ENCODE results near the gene MAMSTR. TPM values are rescaled to one million over a fixed set of nuclear protein-coding genes. Genes with fewer than 3 reads are reported as not detected.
"Not testable (repeated sequence)": the region's sequence is repeated elsewhere in the genome, so short reads cannot be mapped to it uniquely, and the experiment has no call there.

Gene MAMSTR
- total RNA-seq, 4 donors from 2014 or later: 0.36 to 3.0 (median 1.0) TPM

DNA sequence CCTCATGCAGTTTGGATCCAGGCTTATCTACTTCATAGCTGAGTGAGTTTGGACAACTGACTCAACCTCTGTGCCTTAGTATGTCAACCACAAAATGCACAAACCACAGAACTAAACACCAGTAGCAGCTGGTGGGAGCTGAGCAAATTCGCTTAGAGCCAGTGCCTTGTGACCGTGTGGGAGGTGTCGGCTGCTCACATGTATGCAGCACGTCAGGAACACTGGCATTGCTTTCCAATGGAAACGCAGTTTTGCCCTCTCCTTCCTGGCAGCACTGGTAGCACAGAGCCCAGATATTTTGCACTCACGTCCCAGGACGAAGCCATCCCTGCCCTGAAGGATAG lies 38.4 kb downstream of the MAMSTR start:
- DNase-seq (ENCODE audit: low spot score) (no peak), ATAC-seq (ENCODE audit: low FRiP score) (peak; percentile 33)
- TF ChIP-seq, protein P1, sequence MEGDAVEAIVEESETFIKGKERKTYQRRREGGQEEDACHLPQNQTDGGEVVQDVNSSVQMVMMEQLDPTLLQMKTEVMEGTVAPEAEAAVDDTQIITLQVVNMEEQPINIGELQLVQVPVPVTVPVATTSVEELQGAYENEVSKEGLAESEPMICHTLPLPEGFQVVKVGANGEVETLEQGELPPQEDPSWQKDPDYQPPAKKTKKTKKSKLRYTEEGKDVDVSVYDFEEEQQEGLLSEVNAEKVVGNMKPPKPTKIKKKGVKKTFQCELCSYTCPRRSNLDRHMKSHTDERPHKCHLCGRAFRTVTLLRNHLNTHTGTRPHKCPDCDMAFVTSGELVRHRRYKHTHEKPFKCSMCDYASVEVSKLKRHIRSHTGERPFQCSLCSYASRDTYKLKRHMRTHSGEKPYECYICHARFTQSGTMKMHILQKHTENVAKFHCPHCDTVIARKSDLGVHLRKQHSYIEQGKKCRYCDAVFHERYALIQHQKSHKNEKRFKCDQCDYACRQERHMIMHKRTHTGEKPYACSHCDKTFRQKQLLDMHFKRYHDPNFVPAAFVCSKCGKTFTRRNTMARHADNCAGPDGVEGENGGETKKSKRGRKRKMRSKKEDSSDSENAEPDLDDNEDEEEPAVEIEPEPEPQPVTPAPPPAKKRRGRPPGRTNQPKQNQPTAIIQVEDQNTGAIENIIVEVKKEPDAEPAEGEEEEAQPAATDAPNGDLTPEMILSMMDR (IDR thresholded peaks at IDR 0.05): no peak

DNA sequence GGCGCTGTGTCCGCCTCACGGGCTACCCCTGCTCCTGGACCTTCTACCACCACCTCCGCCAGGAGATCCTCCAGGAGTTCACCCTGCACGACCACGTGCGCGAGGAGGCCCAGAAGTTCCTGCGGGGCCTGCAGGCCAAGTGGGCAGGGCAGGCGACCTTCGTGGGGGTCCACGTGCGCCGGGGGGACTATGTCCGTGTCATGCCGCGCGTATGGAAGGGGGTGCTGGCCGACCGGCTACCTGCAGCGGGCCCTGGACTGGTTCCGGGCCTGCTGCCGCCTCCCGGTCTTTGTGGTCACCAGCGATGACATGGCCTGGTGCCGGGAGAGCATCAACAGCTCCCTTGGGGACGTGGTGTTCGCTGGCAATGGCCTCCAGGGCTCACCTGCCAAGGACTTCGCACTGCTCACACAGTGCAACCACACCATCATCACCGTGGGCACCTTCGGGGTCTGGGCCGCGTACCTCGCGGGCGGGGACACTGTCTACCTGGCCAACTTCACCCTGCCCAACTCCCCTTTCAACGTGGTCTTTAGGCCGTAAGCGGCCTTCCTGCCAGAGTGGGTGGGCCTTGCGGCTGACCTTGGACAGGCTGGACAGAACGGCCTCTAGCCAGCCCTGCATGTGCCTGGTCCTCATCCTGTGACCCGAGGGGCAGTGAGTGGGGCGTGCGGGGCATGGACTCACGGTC lies 38.9 kb downstream of the MAMSTR start:
- DNase-seq (ENCODE audit: low spot score): no peak
- peak; percentile 17 for ATAC-seq (ENCODE audit: low FRiP score)
- TF ChIP-seq, protein P1 (IDR thresholded peaks at IDR 0.05): no peak

DNA sequence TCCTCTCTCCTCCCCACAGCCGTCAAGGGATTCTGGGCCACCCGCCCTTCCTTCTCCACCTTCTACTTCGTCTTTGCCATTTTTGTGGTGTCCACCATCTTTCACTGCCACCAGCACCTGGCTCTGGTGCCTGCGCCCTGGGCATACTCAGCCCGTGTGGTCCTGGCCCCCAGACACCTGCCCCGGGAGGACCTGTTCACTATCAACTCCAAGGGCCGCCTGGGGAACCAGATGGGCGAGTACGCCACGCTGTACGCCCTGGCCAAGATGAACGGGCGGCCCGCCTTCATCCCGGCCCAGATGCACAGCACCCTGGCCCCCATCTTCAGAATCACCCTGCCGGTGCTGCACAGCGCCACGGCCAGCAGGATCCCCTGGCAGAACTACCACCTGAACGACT lies 39.5 kb downstream of the MAMSTR start:
- DNase-seq (ENCODE audit: low spot score); ATAC-seq (ENCODE audit: low FRiP score): not testable (repeated sequence)

DNA sequence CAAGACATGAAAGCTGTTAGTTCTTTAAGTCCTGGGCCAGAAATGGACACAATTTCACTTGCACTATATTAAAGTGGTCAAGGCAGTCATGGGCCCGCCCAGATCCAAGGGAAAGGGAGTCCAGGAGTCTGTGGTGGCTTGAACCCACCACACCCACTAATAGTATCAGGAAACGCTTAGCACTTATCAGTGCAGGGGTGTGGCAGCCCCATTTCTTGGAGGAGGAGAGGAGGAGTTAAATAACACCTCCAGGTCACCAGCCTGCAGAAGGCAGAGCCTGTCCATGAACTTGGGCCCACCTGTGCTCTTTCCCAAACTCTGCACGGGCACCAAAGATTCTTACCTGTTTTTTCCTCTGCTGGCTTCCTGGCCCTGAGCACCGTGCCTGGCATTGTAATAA lies 41.3 kb downstream of the MAMSTR start:
- DNase-seq (ENCODE audit: low spot score) (no peak), ATAC-seq (ENCODE audit: low FRiP score) (no peak)
- TF ChIP-seq, protein P1 (IDR thresholded peaks at IDR 0.05): no peak

DNA sequence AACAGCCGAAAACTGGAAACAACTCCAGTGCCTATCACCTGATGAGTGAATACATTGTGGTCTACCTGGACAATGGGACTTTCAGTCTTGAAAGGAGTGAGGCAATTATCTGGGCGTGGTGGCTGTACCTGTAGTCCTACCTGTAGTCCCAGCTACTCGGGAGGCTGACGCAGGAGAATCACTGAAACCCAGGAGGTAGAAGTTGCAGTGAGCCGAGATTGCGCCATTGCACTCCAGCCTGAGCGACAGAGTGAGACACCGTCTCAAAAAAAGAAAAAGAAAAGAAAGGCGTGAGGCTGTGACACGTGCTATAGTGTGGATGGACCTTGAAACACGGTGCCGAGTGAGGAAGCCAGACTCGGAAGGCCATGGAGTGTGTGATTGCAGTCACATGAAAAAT lies 42.6 kb downstream of the MAMSTR start:
- ATAC-seq (ENCODE audit: low FRiP score) (no peak), DNase-seq (ENCODE audit: low spot score) (no peak)
- TF ChIP-seq, protein P1 (IDR thresholded peaks at IDR 0.05): no peak

DNA sequence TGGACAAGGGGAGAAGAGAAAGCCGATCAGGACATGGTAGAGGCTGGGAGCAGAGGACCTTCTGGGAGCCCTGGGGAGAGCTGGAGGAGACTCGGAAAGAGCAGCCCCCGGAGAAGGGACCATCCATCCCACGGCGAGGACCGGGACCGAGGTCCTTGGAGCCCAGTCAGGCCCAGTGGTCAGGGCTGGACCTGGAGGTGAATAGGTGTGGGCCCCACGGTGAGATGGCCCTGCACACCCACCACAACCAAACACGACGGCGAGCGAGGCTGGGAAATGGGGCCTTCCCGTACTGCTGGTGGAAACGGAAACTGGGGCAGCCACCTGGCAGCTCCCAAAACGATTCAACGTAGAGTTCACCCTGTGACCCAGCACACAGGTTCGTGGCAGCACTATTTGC lies 43.0 kb downstream of the MAMSTR start:
- DNase-seq (ENCODE audit: low spot score): no peak
- ATAC-seq (ENCODE audit: low FRiP score): no peak
- TF ChIP-seq, protein P1 (IDR thresholded peaks at IDR 0.05): no peak

DNA sequence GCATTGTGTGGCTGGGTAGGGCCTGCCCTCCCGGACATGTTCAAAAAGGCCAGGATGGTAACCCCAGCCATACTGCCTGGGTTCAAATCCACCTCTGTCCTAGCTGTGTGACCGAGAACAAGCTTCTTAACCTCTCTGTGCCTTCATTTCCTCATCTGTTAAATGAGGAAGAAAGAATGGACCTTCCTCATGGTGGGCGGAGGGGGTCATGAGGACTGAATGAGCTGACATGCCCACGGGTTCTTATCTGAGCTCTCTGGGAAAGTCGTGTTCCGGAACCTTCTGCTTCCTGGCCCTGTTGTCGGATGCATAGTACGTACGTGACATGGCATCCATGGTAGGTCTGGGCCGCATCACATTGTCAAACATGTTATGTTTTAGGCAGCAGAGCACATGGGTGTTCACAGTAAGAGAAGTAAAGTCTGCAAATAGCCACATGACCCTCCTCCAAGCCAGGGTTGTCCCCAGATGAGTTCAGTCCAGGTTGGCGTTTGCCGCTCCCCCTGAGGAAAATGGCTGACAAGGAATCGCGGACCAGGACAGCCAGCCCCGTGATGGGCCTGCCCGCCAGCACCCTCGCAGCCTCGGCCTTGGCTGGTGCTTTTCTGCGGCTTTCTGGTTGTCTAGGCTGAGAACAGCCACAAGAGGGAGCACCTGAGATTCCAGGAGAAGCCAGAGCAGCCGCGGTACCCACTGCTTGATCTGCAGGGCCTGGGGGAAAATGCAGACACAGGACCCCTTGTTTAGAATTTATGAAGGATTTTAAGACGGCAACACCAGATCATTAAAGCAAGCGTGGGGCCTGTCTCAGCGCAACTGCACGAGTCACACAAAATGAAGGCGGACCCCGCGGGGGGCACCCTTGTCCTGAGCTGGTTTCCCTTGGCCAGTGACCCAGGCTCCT lies 44.4 kb downstream of the MAMSTR start:
- ATAC-seq (ENCODE audit: low FRiP score) (peak; percentile 62), DNase-seq (ENCODE audit: low spot score) (peak; percentile 64)
- TF ChIP-seq, protein P1 (IDR thresholded peaks at IDR 0.05): peak in 2 of 3 donors; percentile 27 to 53
